WERI-Rb-1 (cell line): ENCODE measurements around the gene IGDCC3.

Source experiments
- DNase-seq: peaks from one replicate; pipeline ENCODE4 v3.0.0-alpha.2; 2020
- H3K27ac ChIP-seq: fragments of 250-450 bp; sonication (Bioruptor Pico); 2 replicates; pipeline ENCODE4 v1.5.1; 2020; ENCODE audit warnings: mild to moderate bottlenecking, moderate library complexity
- H3K27me3 ChIP-seq: fragments of 250-450 bp; sonication (Bioruptor Pico); 2 replicates; pipeline ENCODE4 v1.5.1; 2021; ENCODE audit warnings: mild to moderate bottlenecking, low read depth, moderate library complexity; ENCODE audit not compliant: insufficient read depth, severe bottlenecking
- H3K36me3 ChIP-seq: fragments of 250-450 bp; sonication (Bioruptor Pico); 2 replicates; pipeline ENCODE4 v1.5.1; 2020; ENCODE audit warnings: mild to moderate bottlenecking, moderate library complexity
- H3K4me3 ChIP-seq: 2 replicates; pipeline ENCODE4 v1.5.1; 2011; ENCODE audit warnings: low read depth, mild to moderate bottlenecking, control low read depth, low read length
- H3K9me3 ChIP-seq: fragments of 250-450 bp; sonication (Bioruptor Pico); 2 replicates; pipeline ENCODE4 v1.5.1; 2021; ENCODE audit warnings: mild to moderate bottlenecking, moderate library complexity; ENCODE audit not compliant: severe bottlenecking
- TF ChIP-seq, protein P1 (sequence below): IDR thresholded peaks from 2 replicates; pipeline ENCODE4 v1.5.1; 2011; ENCODE audit warnings: low read depth, mild to moderate bottlenecking, control low read depth, inconsistent platforms, low read length

Gene IGDCC3

DNA sequence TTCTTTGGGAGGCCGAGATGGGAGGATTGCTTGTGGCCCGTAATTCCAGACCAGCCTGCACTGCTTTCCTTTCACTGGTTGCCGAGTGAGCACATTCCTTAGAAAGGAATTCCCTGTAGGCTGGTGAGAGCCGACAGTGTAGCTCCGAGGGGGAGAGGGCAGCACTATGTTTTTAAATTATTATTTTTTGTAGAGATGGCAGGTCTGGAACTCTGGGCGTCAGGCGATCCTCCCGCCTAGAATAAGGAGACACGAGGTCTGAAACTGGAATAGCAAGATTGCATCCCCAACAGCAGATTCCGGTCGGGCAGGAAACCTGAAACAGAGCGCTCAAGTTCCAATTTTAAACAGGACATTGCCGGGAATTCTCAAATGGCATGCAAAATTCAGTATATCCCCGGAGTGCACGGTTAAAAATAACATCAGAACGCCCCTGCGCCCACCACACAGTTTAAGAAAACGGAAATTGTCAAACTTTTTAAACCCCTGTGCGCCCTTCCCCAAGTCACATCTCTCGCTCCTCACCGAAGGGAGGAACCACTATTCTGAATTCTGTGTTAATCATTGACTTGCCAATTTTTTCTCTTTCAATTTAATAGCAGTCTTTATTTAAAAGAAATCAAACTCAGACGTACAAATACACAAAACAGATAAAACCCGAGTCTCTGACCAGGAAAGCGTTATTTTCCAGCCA lies 74.0 kb downstream of the IGDCC3 start:
- no peaks in the 10 kb centered on the region for H3K36me3 ChIP-seq
- peak; percentile 45 for DNase-seq
- H3K27ac ChIP-seq = peak overlapping the region; percentile 99
- H3K27me3 ChIP-seq = no peaks in the 10 kb centered on the region
- peak overlapping the region; percentile 80 for H3K4me3 ChIP-seq
- TF ChIP-seq, protein P1, sequence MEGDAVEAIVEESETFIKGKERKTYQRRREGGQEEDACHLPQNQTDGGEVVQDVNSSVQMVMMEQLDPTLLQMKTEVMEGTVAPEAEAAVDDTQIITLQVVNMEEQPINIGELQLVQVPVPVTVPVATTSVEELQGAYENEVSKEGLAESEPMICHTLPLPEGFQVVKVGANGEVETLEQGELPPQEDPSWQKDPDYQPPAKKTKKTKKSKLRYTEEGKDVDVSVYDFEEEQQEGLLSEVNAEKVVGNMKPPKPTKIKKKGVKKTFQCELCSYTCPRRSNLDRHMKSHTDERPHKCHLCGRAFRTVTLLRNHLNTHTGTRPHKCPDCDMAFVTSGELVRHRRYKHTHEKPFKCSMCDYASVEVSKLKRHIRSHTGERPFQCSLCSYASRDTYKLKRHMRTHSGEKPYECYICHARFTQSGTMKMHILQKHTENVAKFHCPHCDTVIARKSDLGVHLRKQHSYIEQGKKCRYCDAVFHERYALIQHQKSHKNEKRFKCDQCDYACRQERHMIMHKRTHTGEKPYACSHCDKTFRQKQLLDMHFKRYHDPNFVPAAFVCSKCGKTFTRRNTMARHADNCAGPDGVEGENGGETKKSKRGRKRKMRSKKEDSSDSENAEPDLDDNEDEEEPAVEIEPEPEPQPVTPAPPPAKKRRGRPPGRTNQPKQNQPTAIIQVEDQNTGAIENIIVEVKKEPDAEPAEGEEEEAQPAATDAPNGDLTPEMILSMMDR = no peak
- no peaks in the 10 kb centered on the region for H3K9me3 ChIP-seq

DNA sequence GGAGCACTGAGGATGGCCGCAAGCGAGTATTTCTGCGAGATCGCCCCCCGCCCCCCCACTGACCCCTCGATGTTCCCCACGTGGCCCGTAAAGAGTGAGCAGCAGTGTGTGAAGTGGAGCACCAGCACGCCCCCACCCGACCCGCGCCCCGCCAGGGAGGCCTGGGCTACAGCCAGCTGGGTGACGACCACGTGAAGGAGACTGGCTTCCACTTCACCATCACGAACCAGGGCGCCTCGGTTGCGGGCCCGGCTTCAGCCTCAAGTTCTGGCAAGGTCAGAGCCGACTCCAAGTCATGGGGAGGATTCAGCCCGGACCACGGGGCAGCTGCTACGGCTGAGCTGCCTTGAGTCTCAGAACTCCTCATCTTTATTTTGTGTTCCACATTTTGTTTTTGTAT lies 75.7 kb downstream of the IGDCC3 start:
- Histone ChIP-seq H3K27me3 (no peaks in the 10 kb centered on the region), H3K4me3 (no peak overlapping the region), H3K9me3 (no peaks in the 10 kb centered on the region), H3K36me3 (no peaks in the 10 kb centered on the region), H3K27ac (no peak overlapping the region)
- no peak for DNase-seq
- TF ChIP-seq, protein P1 = no peak

DNA sequence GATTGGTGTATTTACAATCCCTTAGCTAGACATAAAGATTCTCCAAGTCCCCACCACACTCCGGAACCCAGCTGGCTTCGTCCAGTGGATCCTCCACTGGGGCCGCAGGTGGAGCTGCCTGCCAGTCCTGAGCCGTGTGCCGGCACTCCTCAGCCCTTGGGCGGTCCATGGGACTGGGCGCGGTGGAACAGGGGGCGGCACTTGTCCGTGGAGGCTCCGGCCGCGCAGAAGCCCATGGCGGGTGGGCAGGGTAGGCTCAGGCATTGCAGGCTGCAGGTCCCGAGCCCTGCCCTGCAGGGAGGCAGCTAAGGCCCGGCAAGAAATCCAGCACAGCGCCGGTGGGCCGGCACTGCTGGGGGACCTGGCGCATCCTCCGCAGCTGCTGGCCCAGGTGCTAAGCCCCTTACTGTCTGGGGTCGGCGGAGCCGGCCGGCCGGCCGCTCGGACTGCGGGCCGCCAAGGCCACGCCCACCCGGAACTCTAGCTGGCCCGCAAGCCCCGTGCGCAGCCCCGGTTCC lies 76.8 kb downstream of the IGDCC3 start:
- TF ChIP-seq, protein P1 = no peak
- Histone ChIP-seq H3K27me3 (no peaks in the 10 kb centered on the region), H3K27ac (no peak overlapping the region), H3K4me3 (no peak overlapping the region), H3K9me3 (no peaks in the 10 kb centered on the region), H3K36me3 (no peaks in the 10 kb centered on the region)
- no peak for DNase-seq

DNA sequence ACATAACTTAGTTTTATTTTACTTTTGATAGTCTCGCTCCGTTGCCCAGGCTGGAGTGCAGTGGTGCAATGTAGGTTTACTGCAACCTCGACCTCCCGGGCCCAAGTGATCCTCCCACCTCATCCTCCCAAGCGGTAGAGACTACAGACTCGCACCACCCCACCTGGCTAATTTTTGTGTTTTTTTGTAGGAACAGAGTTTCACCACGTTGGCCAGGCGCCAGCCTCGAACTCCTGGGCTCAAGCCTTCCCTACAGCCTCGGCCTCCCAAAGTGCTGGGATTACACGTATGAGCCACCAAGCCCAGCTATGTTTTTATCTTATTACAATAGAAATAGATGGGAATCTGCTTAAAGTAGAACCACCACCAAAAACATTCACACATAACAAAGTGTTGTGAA lies 79.1 kb downstream of the IGDCC3 start:
- Histone ChIP-seq H3K9me3 (no peaks in the 10 kb centered on the region), H3K36me3 (no peaks in the 10 kb centered on the region), H3K27me3 (no peaks in the 10 kb centered on the region), H3K4me3 (no peak overlapping the region), H3K27ac (no peak overlapping the region)
- TF ChIP-seq, protein P1 = no peak
- DNase-seq = no peak

DNA sequence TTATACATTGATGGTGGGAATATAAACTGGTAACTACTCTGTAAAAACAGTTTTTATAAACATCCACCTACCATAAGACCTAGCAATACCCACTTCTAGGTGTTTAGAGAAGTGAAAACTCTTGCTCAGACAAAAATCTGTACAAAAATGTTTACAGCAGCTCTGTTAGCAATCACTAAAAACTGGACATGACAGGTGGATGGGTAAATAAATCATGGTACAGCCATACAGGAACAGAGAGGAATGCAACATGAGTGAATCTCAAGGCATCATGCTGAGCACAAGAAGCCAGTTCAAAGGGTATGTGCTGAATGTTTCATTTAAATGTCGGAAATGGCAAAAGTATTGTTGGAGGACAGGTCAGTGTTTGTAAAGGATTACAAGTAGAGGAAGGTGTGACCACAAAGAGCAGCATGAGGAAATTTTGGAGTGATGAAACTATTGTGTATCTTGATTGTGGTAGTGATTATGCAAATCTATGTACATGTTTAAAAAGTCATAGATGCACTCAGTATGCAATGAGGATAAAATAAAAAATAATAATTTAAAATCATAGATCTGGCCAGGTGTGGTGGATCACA lies 84.8 kb downstream of the IGDCC3 start:
- Histone ChIP-seq H3K9me3 (no peaks in the 10 kb centered on the region), H3K36me3 (no peaks in the 10 kb centered on the region), H3K4me3 (no peak overlapping the region), H3K27ac (no peak overlapping the region), H3K27me3 (no peaks in the 10 kb centered on the region)
- TF ChIP-seq, protein P1 = no peak
- no peak for DNase-seq
